Inflammatory macrophage treated with lipopolysaccharide for 4 hours (primary cell): ENCODE results near the gene AOC2.
"Not testable (repeated sequence)": the region's sequence is repeated elsewhere in the genome, so short reads cannot be mapped to it uniquely, and the experiment has no call there.

Experiments used
- DNase-seq: peaks from one replicate; pipeline ENCODE4 v3.0.0-alpha.2; 2020

Gene AOC2

GRCh38 chr17:42832934-42833766 lies 11.2 kb upstream of the AOC2 start, which contains the start of gene PSME3:
TSS of gene PSME3 (plus strand) at chr17:42833397. CDS start at chr17:42833632, 235 bp downstream.
- DNase-seq = peak; percentile 94

GRCh38 chr17:42833767-42834422 lies 10.5 kb upstream of the AOC2 start:
- DNase-seq = no peak

- DNase-seq = no peak
Measured at GRCh38 chr17:42835732-42836131, 8.6 kb upstream of the AOC2 start.

GRCh38 chr17:42841975-42842685 lies 2.2 kb upstream of the AOC2 start:
- no peak for DNase-seq

GRCh38 chr17:42843358-42843934 lies 934 bp upstream of the AOC2 start:
- DNase-seq = peak; percentile 61

GRCh38 chr17:42844761-42845555 lies 578 bp downstream of the AOC2 start:
- no peak for DNase-seq

- DNase-seq = no peak
Measured at GRCh38 chr17:42845556-42845917, 1.2 kb downstream of the AOC2 start.

GRCh38 chr17:42845918-42846593 lies 1.7 kb downstream of the AOC2 start:
- peak; percentile 79 for DNase-seq

- peak; percentile 86 for DNase-seq
Measured at GRCh38 chr17:42846594-42847280, 2.4 kb downstream of the AOC2 start.

GRCh38 chr17:42848093-42848492 lies 3.7 kb downstream of the AOC2 start:
- DNase-seq = no peak

- no peak for DNase-seq
Measured at GRCh38 chr17:42849031-42849430, 4.7 kb downstream of the AOC2 start.

- DNase-seq = no peak
Measured at GRCh38 chr17:42849451-42850181, 5.2 kb downstream of the AOC2 start.

GRCh38 chr17:42850954-42851353 lies 6.6 kb downstream of the AOC2 start, which contains the start of gene AOC3:
TSS of gene AOC3 (plus strand) at chr17:42851199. CDS start at chr17:42851344, 145 bp downstream.
- DNase-seq = no peak

GRCh38 chr17:42851371-42852240 lies 7.2 kb downstream of the AOC2 start:
- DNase-seq = not testable (repeated sequence)

- no peak for DNase-seq
Measured at GRCh38 chr17:42852351-42852750, 8.0 kb downstream of the AOC2 start.

- peak; percentile 38 for DNase-seq
Measured at GRCh38 chr17:42853004-42853403, 8.6 kb downstream of the AOC2 start.

- DNase-seq = no peak
Measured at GRCh38 chr17:42853597-42853967, 9.2 kb downstream of the AOC2 start.

- no peak for DNase-seq
Measured at GRCh38 chr17:42853968-42854790, 9.8 kb downstream of the AOC2 start.
